Inferior parietal cortex (tissue), 1 donor: Measurements from ENCODE around the gene NKD1.

ENCODE experiments used
- DNase-seq: peaks from one replicate; pipeline ENCODE4 v3.0.0-alpha.2; 2016; ENCODE audit errors: extremely low spot score

NKD1 gene

GRCh38 chr16:50673496-50674275 is 125.5 kb downstream of the NKD1 start:
- no peak for DNase-seq

DNA sequence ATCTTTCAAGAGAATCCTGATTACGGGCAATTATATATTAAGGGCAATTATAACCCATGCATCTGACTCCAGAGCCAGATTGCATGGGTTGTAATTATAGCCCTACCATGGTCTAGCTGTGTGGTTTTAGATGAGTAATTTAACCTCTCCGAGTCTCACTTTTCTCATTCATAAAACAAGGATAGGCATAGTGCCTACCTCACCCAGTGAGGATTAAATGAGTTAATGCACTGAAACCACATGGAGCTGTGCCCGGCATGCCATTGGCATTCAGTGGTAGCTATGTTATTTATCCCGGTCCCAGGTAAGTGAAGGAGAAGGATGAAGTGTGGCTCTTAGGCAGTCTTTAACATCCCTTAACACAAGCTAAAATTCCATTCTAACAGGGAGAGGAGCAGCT is 126.6 kb downstream of the NKD1 start:
- no peak for DNase-seq

DNA sequence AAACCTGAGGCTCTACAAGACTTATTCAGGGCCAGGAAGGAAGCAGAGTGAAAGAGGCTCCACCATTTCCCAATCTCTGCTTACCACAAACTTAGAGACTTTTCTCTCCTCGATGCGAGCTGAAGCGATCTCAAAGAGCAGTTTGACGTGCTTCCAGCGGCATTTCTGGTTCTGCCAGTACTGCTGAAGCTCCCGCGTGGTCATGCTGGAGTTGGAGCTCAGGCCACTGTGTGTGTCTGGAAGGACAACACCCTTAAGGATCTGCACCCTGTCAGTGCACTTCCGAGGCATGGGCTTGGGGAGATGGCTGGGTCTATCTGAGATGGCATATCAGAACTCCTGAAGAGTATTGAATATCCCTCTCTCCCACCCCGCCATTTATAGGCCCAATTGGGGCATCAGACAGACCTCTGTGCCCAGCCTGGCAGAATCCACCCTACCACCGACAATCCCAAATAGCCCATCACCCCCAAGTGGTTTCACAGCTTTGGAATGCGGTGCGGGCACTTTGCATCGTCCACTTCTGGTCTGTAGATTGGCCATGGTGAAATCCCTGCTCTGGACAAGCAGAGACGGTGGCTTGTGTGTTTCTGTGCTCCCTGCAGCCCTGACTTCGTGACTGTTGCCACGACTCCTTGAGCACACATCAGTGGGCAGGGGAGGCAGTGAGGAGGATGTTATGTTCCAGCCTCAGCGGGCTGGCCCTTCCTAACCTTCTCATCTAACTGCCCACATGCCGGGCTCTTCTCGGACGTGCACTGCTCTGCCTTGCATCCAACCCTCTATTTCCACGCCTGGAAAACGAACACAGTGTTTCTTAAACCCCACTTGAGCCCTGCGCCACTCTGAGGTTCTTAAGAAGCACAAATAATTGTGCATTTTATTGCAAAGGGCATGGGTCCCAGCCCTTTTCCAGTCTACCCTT is 127.8 kb downstream of the NKD1 start:
- DNase-seq, result no peak

DNA sequence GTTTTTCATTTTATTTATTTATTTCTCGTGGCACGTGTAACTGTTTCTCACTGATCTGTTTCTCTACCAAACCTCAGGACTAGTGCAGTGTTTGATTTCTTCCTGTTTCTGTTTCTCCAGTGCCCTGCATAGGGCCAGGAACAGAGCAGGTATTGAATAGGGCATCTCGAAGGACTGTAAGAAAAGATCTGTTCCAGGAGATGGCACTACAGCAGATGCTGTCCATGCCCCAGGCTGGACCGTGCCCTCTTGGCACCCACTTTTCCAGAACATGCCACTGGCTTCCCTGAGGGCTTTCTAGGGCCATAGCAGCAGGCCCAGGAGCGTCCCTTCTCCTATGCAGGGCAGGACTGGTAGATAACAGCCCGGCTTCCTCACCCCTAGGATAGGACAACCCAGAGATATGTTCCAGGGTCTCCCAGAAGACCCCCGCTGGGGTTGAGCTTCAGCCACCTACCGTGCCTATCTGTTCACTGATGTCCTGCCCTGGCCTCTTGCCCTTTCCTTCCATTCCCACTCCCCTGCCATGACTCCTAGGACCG is 128.6 kb downstream of the NKD1 start:
- DNase-seq, result no peak

DNA sequence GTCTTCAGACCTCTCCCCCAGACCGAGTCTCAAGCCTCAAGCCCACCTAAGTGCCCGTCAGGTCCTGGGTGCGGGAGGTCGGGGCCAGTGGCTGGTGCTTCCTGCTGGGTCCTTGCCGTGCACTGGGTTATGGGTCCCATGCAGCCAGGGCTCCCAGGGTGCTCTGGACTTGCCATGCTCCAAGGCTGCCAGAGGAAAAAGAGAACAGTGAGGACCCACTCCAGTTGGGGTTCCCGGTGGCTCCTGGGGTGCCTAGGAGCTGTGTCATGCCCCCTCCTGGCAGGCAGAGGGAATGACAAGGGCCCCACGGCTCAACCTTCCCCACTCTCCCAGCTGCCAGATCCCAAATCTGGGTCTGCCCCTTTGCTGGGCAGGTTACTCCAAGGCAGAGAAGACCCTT is 129.2 kb downstream of the NKD1 start:
- DNase-seq, result no peak

GRCh38 chr16:50678531-50678930 is 130.3 kb downstream of the NKD1 start:
- DNase-seq, result no peak

GRCh38 chr16:50679266-50679665 is 131.1 kb downstream of the NKD1 start:
- DNase-seq, result no peak

DNA sequence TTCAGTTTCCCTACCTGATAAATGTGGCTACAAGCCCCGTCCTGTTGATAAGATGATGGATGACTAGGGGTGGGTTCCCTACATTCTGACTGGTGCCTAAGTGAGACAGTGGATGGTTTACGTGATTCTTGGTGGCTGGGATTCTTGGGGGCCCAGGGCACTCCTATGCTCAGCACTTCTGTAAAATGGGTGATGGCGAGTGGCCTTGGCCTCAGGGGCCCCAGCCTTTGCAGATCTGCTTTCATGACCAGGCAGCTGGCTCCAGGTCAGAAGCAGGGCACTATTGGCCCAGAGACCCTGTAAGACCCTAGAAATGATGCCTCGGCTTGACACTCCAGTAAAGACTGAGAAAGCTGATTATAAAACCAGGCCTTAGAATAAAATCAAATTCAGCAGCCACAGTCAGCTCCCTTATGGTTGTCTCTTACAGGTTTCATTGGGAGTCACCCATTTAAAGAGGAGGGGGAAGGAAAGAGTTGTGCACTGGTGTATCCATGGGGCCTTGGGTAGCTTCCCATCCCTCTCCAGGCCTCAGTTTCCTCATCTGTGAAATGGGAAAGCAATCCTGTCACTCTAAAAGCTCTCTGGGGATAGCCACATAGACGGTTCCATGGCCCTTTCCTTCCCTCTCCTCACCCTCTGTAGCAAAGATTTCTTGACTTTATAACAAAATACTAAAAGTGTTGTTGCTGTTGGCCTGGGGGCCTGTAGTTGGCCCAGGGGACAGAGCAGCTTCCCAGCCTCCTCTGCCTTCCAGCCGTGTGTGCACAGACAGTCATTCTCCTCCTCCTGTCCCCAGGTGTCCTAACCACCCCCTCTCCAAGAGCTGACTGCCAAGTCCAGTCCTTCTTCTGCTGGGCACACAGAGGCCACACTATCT is 131.7 kb downstream of the NKD1 start:
- DNase-seq, result no peak

- DNase-seq, result no peak
These were observed 132.3 kb downstream of the NKD1 start for GRCh38 chr16:50680556-50680893.

DNA sequence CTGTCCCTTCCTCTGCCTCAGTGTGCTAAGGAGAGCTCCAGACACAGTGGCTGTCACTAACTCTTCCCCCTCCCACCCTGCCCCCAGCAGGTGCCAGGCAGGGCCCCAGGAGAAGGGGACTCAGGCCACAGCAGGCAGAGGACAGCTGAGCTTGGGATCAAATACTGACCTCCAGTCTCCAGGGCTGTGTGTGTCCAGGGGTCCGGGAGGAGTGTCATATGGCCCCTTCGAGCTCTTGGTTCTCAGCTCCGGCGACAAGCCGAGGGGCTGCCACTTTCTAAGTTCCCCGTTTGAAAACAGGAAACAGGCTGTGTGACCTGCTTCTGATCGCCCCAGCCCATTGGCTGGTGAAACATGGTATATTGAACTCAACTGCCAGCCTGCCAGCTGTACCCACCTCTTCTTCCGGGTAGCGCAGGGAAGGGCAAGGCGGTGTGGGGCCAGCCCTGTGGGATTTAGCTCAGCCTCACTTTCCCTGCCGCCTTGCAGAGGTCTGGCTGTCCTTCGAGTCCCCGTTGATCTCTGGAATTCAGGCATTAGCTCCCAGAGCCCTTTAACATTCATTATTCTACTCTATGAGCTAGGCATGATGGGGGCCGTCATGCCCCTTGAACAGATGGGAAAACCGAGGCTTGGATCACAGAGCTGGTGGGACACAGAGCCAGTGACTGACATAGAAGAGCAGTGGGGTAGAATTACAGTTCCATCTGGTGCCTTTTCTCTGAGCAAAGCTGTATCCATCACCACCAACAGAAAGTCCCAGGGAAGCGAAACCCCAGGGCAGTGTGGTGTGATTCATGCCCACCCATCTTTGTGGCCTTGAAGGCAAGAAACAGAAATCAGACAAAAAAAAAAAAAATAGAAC is 133.1 kb downstream of the NKD1 start, which contains the start of gene SNX20:
Gene SNX20, minus strand, starts transcription at position 292 of the 865 bp plus-strand sequence. CDS start 3,786 bp downstream, outside the sequence.
- no peak for DNase-seq

DNA sequence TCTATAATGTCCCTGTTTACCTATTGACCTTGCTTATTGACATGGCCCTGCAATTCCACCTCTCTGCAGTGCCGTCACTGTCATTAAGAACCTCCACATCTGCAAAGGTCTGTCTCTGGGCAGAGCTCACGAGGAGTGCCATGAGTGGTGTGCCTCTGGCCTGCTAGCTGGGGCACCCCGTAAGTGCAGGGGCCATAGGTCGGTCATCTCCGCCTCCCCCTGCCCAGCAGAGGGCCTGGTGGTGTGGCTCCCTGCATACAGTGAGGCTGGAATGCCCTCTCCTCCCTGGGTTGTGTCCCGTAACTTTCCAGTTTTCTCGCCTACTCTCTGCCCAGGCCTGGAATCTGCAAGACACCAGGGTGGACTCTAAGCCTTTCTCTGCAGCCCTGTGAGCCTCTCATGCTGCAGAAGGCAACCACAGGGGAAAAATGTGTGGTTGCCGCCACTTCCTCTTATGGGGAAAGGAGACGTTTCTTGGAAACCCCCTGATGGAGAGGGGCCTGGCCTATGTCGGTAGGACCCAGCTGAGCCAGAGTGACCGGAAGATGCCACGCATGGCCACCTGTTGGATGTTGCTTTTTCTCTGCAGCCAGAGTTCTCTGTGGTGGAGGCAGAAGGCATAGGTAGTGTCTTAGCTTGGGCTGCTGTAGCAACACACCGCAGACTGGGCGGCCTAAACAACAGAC is 135.6 kb downstream of the NKD1 start:
- no peak for DNase-seq

DNA sequence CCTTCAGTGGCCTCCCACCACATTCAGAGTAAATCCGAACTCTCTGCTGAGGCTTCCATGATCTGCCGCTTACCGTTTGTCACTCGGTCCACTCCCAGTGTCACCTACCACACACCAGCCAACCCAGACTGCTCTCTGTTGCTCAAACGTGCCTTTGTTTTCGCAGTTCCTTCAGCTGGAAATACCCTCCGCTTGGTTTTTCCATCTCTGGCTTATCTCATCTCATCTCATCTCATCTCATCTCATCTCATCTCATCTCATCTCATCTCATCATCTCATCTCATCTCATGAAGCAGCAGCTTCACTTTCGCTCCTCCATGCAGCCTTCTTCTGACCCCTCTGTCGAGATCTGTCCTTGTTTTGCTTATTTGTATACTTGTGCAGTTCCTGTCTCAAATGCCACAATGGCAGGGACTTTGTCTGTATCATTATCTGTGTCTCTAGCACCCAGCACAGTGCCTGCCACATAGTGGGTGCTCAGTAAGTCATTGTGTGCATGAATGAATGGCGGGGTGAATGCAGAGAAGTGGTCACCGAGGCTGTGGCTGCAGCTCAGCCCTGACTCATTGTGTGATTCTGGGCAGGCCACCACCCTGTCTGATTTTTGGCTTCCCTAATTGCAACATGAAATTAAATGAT is 136.7 kb downstream of the NKD1 start:
- no peak for DNase-seq

DNA sequence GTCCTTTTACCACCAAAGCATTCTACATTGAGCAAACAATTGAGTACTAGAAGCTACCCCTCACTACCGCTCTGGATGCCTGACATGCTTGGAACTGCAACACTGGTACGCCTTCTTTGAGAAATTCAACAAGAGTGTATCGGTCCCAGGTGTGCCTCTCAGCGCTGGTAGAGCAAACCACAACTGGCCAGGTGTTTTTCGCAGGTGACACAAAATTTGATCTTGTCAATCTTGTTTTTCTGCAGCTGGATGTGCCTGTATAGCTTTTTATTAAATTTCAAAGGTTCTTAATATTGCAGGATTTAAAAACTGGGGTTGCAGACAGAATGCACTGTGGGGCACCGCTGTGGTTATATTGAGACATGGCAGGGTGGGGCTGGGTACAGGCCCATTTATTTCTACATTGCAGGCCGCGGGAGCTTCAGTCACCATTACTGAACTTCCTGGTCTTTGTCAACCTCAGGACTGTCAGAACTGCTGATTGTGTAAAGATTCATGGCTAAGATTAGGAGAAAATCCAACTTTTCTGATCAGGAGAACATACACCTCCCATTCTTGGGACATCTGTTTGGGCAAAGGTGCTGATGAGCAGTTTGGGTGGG is 137.4 kb downstream of the NKD1 start:
- DNase-seq, result no peak

- DNase-seq, result no peak
These were observed 139.9 kb downstream of the NKD1 start for GRCh38 chr16:50688083-50688482.

DNA sequence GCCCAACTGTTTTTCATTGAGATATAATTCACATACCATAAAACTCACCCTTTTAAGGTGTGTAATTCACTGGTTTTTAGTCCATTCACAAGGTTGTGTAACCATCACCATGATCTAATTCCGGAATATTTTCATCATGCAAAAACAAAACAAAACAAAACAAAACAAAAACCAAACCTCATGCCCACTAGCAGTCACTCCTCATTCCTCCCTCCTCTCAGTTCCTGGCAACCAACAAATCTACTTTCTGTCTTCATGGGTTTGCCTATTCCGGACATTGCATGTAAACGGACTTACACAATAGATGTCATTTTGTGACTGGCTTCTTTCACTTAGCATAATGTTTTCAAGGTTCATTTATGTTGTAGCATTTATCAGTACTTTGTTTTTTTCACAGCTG is 140.7 kb downstream of the NKD1 start:
- DNase-seq, result no peak

DNA sequence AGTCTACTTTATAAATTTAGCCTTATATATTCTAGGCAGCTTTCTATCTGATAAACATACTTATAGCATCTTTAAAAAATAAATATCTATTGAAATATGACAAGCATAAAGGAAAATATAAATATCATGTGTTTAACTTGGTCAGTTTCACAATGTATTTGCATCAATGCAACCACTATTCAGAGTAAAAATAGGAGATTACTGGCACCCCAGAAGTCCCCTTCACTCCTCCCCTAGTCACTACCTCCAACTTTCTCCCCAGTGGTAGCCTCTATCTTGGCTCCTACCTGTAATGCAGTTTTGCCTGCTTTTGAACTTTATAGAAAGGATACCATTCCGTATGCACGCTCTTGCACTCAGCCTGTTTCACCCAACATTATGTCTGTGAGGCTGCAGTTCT is 142.0 kb downstream of the NKD1 start:
- no peak for DNase-seq

DNA sequence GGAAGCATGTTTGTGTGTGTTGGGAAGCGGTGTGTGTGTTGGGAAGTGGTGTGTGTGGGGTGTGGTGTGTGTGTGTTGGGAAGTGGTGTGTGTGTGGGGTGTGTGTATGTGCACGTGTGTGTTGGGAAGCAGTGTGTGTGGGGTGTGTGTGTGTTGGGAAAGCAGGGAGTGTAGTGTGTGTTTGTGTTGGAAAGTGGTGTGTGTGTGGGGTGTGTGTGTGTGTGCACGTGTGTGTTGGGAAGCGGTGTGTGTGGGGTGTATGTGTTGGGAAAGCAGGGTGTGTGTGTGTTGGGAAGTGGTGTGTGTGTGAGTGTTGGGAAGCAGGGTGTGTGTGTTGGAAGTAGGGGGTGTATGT is 144.4 kb downstream of the NKD1 start:
- no peak for DNase-seq

GRCh38 chr16:50692999-50693781 is 145.0 kb downstream of the NKD1 start, which contains the start of gene NOD2:
Gene NOD2, plus strand, starts transcription at chr16:50693606. Its CDS starts 5,890 bp downstream, at chr16:50699496.
- no peak for DNase-seq
